Panc1 (cell line): ENCODE measurements around the gene SLCO2B1.
"Not testable (repeated sequence)": the region's sequence is repeated elsewhere in the genome, so short reads cannot be mapped to it uniquely, and the experiment has no call there.

Experiments
- POLR2AphosphoS5 ChIP-seq: IDR thresholded peaks from 2 replicates; pipeline ENCODE4 v1.6.1; 2012; ENCODE audit warnings: mild to moderate bottlenecking, low read depth, low read length, moderate library complexity
- TF ChIP-seq, protein P1 (sequence below): fragments of 450-650 bp; IDR thresholded peaks from 2 replicates; pipeline ENCODE4 v1.5.1; 2017; ENCODE audit warnings: mild to moderate bottlenecking

DNA sequence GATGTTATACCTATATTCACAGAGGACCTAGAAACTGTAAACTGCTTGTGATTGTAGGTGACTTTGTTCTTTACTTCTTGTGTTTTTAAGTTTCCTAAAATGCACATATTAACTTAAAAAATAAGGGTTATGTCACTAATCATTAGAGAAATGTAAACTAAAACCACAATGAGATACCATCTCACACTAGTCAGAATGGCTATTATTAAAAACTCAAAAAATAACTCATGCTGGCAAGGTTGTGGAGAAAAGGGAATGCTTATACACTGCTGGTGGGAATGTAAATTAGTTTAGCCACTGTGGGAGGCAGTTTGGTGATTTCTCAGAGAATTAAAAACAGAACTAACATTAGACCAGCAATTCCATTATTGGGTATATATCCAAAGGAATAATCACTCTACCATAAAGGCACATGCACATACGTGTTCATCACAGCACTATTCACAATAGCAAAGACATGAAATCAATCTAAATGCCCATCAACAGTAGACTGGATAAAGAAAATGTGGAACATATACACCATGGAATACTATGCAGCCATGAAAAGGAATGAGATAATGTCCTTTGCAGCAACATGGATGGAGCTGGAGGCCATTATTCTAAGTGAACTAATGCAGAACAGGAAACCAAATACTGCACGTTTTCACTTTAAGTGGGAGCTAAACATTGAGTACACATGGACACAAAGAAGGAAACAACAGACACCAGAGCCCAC is 44.8 kb upstream of the SLCO2B1 start:
- TF ChIP-seq, protein P1, sequence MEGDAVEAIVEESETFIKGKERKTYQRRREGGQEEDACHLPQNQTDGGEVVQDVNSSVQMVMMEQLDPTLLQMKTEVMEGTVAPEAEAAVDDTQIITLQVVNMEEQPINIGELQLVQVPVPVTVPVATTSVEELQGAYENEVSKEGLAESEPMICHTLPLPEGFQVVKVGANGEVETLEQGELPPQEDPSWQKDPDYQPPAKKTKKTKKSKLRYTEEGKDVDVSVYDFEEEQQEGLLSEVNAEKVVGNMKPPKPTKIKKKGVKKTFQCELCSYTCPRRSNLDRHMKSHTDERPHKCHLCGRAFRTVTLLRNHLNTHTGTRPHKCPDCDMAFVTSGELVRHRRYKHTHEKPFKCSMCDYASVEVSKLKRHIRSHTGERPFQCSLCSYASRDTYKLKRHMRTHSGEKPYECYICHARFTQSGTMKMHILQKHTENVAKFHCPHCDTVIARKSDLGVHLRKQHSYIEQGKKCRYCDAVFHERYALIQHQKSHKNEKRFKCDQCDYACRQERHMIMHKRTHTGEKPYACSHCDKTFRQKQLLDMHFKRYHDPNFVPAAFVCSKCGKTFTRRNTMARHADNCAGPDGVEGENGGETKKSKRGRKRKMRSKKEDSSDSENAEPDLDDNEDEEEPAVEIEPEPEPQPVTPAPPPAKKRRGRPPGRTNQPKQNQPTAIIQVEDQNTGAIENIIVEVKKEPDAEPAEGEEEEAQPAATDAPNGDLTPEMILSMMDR, result not testable (repeated sequence)
- not testable (repeated sequence) for TF ChIP-seq POLR2AphosphoS5
